GM12891 (cell line): ENCODE measurements around the gene CHKB.

Experiments used
- POLR2A ChIP-seq: IDR thresholded peaks from 2 replicates; pipeline ENCODE4 v1.6.1; 2011; ENCODE audit warnings: low read depth, low read length, control low read depth
- POLR2AphosphoS5 ChIP-seq: IDR thresholded peaks from 2 replicates; pipeline ENCODE4 v1.6.1; 2011; ENCODE audit warnings: low read depth, low read length, control low read depth
- TAF1 ChIP-seq: IDR thresholded peaks from 2 replicates; pipeline ENCODE4 v1.6.1; 2011; ENCODE audit warnings: low read depth, low read length, control low read depth

GRCh38 chr22:50544746-50545253, 37.8 kb downstream of the CHKB start:
- TF ChIP-seq POLR2A (no peak), POLR2AphosphoS5 (no peak), TAF1 (no peak)
